Measurements from ENCODE around the gene SRGAP1.

The SRGAP1 gene

DNA sequence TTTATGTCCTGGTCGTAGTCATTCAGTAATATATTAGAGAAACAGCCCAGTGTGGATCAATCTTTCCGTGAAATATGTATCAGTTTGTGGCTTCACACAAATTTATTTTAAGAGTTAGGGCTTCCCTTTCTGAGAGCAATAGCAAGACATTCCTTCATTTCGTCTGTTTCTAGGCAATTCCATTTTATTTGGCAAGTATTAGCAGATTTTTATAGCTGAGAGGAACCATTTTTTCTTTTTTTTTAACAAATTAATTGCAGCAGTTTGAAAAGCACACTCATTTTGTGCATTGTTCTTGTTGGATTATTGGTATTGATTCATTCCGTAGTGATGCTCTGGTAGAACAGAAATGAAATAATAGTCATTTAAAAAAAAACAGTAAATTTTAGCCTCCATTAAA is 132.9 kb downstream of the SRGAP1 start:
- DNase-seq = no peak

DNA sequence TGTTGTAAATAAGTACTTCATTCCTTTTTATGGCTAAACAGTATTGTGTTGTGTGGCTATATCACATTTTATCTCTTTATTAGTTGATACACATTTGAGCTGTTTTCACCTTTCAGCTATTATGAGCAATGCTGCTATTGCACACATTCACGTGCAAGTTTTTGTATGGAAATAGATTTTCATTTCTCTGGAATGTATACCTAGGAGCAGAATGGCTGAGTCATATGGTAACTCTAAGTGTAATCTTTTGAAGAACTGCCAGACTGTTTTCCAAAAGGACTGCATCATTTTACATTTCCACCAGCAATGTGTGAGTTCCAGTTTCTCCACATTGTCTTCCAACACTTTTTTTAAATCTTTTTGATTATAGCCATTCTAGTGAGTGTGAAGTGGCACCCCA is 134.0 kb downstream of the SRGAP1 start:
- no peak for DNase-seq

DNA sequence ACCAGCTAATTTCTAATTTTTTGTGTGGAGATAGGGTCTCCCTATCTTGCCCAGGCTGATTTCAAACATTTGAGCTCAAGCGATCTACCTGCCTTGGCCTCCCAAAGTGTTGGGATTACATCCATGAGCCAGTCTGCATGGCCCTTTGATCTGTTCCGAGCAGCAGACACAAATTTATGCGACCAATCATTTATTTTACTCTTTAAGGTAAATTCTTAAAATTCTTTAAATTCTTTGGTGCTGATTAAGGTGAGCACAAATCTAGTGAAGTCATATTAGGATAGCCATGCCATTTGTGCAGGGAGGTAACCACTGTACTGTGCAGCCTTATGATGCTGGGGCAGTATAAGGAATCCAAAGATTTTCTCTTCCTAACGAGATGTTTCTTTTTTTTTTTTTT is 135.7 kb downstream of the SRGAP1 start:
- DNase-seq = no peak

DNA sequence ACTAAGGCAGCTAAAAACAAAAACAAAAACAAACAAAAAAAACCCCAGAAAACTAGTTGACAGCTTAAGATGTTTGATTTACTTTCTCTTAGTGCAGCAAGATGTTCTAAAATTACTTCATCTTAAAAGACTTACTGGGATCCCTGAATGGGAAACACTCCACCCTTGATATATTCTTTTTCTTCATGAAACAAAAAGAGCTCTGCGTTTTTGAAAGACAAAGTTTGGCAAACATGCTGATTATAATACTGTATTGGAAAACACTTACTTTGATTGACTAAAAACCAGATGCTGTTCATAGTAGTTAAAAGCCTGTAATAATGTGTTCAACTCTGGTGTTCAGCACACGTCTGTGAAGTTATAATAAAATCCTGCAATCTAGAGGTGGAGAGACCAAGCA is 136.8 kb downstream of the SRGAP1 start:
- DNase-seq = no peak

DNA sequence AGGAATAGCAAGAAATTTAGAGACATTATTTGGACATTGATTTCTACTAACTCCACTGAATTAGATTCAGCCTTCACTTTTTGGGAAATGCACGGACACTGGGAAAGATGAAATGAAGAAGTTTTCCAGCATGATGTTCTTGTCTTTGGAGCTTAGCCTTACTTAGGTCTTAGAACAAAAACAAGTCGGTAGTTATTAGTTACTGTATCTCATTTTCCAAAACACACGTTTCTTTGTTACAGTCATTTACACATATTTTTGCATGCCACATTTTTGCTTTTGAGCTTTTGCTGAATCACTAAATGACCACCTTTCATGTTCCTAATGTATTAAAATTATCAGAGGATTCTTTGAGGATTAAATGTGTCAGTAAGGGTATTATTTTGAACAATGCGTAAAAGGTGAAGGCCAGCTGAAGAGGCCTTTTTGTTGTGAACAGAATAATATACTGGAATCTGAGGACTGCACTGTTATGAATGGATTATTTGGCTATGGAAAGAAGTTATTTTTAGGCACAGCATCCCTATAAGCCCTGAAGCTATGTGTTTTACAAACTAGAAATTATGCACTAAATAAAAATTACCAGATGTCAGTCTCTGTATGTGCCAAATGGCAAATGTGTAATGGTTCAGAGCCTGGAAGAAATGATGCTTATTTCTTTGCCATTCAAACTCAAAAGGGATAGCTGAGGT is 138.2 kb downstream of the SRGAP1 start:
- DNase-seq = no peak

DNA sequence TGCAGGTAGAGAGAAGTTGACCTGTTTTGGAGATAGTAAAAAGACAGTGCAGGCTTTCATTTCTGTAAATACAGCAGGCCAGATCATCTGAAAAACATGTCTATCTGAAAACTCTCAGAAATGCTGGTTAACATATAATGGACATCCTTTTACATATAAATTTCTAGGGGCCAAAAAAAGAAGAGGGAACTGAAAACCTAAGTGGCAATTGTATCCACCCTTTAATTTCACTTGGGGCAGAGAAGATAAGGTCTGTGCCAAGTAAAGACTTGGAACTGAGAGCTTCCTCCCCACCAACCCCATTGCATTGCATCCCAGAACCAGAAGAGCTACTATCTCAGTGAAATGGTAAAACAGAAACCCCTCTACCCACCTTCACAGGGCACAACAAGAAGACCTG is 141.0 kb downstream of the SRGAP1 start:
- DNase-seq = no peak

DNA sequence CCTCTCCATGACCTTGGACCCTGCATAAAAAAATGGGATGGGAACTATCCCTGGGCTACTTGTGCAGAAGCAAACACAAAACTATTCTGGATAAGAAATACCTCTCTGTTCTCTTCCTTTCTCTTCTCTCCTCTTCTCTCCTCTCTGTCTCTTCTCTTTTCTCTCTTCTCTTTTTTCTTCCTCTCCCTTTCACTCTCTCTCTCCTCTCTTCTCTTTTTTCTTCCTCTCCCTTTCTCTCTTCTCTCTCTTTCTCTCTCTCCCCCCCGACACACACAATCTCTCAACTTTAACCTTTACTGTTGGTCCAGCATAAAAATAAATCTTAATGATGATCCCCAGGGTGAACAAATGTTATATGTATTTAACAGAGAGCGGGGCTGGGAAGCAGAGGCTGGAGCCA is 141.4 kb downstream of the SRGAP1 start:
- DNase-seq = no peak

DNA sequence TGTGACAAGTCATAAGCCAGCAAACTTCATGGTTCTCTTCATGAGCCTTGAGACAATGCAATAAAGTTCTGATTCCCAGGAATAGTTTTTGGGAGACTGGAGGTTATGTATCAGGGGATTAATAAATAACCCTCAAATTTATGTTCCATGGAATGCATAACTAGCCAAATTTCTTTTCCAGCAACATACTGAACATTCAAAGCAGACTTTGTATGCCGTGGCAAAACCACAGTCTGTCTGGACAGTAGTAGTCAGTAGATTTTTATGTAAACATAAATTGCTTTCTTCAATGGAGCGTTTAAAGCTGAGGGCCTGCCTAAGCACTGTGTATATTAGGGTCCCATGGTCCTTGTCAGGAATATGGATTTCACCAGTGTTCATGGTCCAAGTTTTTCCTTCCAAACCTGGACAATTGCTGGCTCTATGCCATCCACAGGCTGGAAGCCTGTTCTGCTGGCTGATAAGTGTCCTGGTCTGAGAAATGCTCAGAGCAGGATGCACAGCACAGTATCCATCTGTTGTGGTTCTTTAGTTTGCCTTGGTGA is 144.9 kb downstream of the SRGAP1 start:
- no peak for DNase-seq

DNA sequence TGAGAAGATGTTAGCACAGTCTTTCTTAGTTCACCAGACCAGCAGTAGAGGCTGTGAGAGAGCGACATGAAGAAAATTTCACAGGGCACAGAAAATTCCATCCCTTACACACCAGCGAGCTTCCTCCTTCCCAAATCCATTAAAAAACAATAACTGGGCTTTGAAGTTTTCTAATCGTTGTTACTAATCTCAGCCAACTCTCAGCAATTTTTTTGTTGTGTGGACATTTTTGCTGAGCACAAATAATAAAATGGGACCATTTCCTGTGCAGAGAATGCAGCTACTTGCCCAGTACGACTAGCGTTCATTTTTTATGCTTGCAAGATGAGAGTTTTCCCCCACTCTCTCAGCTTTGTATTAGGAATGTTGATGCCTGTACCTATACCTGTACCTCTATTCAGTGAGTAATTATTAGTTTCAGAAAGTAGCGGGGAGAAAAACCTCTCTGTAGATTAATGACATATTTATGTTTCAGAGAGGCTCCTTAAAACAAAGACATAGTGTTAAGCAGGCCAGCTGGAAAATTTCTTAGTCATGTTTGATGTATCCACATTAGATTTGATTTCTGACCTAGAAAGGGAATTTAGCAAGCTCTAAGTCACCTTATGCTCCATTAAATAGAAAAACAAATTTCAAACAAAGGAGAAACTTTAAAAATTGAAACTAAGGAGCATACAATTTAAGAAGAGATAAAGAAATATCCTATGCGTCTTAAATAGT is 146.5 kb downstream of the SRGAP1 start:
- DNase-seq = no peak

DNA sequence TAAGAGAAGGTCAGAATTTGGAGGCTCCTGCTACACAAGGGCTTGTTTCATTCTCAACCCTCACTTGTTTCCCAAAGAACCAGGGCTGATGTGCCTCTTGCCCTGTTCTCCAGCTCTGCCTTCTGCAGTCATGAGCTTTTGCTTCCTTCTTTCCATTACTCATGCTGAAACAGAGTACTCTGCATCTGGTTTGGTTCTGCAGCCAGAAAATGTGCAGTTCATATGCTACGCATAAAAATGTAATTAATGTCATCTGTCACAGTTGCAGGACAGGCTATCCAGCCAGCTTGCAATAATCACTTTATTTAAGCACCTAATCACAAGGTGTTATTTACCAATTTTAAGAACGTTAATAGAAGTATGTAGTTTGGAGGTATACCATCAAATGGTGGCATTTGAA is 150.2 kb downstream of the SRGAP1 start:
- DNase-seq = no peak

DNA sequence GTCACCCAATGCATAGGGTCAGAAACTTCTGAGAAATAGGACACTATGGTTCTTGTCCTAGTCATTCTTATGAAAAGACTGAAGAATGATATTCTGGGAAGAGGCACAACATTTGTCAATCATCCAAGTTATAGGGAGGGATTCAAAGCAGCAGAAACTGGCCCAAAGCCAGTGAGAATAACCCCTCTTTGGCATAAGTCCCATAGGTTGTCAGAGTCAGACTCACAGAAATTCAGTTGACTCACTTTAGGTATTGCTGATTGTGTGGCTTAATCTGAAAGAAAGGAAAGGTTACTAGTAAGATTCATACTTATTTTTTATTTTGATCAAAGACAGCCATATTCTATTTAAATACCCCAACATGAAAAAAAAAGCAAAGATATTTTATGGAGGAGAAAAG is 151.0 kb downstream of the SRGAP1 start:
- no peak for DNase-seq

DNA sequence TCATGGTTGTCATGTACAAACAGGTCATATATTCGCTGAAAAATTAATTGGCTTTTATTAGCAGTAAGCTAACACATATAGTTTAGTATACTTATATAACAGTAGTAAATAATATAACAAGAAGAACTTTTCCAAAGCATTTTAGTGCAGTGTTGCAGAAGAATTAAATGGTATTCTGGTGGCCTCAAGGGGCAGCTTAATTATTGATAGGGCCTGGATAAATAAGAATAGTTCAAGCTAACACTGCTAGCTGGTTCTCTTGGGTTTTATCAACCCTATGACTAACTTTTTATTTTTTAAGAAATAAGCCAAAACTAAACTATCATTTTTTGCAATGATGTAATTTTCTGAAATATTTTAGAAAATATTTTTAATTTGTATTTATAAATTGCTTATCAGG is 152.1 kb downstream of the SRGAP1 start:
- DNase-seq = no peak

DNA sequence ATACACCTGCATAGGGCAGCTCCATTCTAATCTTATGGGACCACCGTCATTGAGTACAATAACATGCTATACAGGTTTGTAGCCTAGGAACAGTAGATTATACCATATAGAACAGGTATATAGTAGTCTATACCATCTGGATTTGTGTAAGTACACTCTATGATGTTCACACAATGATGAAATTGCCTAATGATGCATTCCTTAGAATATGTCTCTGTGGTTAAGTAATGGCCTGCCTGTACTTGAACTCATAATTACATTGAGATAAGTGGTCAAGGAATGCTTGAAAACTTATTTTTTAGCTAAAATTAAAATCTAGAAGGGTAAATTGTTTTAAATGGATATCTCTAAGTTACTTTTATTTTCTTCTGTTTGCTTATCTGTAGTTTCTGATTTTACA is 152.7 kb downstream of the SRGAP1 start:
- no peak for DNase-seq

DNA sequence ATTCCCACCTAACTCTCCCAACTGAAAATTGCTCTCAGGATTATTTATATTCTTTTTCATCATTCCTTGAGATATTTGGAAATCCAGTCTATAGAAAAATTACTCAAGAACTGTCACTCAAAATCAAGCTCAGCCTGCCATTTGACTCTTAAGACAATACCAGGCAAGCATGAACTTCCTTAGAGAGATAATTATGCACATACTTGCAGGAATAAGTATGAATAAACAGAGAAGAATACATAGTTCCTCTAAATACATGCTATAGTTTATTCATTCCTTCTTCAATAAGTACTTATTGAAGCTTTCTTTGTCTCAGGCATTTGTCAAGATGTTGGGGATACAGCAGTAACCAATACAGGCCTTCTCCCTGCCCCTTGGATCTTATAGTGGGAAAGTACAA is 154.1 kb downstream of the SRGAP1 start:
- no peak for DNase-seq

DNA sequence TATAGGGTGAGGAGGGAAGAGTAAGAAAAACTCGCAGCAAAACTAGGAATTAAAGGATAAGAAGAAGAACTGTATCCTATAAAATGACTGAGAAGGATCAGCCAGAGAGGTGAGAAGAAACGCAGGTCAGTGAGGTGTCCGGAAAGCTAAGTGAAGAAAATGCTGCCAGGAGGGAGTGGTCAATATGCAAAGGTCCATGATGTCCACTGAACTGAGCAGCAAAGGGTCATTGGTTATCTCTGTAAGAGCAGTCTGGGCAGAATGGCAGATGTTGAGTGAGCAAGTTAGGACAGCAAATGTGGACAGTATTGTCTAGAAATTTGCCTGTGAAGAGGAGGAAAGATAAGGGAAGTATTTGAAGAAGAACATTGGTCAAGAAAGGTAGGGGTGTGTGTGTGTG is 155.4 kb downstream of the SRGAP1 start:
- no peak for DNase-seq

DNA sequence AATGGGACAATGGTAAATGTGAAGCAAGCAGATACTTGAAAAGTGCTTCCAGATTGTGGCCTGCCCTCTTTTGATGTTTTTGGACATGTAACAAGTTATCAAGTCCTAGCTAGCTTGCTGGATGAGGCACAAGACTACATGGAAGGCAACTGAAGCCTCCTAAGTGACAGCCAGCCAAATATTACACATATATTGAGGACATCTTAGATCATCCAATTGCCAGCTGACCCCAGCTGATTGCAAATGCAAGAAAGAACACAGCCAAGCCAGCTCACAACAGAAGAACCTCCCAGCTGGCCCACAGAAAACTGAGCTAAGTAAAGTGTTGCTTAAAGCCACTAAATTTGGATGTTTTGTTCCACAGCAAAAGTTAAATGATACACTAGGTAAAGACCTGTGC is 156.9 kb downstream of the SRGAP1 start:
- DNase-seq = no peak

DNA sequence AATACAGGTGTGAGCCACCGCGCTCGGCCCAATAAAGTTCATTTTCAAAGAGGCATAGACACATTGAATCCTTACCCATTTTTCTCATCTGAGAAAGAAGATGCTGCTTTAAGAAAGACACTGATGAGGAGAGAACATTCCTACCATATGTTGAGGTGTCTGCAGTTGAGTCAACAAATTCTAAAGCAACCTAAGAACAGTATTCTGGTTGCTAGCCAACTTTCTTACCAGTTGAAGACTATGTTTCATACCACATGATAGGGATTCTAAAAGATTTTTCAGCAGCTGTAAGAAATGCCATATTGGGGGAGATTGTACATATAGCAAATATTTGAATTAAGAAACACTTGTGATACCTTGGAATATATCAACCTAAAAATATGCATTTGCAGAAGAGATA is 160.1 kb downstream of the SRGAP1 start:
- DNase-seq = no peak

DNA sequence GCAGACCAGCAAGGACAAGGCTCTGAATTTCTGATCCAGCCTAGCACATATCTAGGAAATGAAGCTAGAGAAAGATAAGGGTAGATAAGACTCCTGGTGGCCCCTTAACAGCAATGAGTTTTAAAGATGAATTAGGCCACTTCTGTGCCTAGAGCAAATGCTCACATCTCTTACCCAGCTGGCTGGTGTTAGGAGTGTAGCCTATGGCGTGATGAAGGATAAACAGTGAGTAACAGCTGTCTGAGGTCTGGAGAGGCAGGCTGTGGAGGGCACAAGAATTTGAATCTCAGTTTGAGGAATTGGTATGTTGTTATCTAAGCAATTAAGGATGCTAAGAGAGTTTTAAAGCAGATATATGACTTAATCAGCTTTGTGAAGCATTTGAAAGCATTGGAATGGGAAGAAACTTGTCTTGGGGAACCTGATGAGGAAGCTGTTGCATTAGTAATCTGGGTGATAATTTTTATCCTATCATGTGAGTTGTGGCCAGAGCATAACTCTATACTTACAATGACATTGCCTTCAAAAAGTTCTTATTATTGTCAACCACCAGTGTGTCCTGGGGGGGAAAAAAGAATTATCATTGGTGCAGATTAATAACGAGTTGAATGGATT is 161.8 kb downstream of the SRGAP1 start:
- no peak for DNase-seq

DNA sequence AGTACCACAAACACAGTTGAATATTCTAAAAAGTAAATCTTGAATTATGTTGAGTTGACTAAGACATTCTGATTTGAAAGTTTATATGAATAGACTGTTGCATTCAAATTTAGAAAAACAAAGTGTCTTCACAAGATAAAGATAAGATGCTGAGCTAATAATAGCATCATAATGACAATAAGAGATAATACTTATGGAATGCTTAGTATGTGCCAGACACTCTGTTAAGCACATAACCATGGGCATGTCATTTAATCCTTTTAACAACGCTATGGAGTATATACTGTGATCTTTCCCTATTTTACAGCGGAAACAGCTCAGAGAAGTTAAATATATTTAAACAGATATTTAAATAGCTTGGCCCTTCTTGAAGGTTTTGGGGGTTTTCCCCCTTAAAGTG is 163.4 kb downstream of the SRGAP1 start:
- no peak for DNase-seq

DNA sequence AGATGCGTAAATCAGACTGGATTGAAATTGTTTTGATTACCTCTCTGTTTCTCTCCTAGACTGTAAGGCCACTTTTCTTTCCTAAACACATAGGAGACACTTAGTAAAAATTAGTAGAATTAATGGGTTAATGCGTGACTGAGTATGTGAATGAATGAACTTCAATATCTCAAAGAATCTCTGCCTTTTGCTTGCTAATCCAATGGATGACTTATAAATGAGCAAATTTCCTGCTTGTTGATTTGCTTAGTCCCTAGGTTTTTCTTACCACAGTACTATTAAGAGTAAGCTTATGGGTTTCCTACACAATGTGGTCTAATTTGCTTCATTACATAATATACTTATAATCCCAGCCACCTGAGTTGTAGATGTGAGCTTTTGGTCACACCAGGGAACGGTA is 164.1 kb downstream of the SRGAP1 start:
- no peak for DNase-seq

DNA sequence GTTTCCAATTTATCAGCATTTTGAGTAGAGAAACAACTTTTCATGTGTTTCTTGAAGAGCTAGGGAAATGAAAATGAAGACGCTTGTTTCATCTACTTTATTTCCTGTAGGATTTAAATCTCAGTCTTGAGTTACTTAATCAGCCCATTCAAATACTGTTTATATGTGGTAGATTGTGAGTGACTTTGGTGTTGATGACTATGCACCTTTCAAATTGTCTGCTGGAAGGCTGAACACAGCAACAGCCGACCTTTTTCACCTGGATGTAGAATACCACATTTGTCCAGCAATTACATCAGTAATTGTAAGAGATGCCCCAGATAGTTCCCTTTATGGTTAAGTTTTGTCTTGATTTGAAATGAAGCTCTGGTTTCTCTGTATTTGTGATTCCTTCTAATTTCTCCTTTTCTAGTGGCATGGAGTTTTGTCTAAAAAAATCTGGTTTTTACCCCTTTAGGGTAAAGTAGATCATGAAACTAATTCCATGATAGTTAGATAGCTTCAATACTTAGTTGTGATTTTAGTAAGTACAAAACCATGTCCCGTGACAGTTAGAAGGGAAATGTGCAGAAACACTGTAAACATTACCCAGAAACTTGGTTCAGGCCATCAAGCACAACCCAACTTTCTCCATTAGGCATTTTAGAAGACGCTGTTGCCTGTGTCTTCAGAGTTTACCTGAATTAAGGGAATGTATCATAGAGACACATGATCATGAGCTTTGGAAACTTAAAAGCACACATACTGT is 165.0 kb downstream of the SRGAP1 start:
- no peak for DNase-seq

DNA sequence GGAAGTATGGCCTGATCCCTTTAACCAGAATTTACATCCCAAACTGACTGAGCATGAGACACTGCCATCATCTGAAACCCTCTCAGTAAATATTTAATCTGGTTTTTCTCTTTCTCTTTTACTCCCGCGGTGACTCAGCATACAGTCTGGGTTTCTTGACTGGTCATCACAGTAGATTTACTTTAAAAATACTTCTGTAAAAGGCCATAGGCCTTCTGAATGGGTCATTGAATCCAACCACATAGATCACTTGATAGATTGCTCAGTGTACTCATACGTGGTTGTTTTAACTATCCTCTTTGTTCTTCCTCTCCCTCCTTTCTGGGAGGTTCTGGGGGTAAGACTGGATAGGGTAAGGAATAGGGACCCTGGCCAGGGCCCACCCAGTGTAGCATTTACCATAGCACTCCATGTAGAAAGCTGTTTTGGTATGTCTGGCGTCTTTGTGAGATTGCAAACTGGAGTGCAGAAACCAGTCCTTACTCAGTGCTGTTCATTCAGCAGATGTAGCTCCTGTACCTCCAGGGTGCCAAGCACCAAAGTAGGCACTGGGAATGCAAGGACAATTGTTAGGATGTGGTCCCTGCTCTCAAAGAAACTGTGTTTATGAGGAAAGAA is 165.7 kb downstream of the SRGAP1 start:
- no peak for DNase-seq

DNA sequence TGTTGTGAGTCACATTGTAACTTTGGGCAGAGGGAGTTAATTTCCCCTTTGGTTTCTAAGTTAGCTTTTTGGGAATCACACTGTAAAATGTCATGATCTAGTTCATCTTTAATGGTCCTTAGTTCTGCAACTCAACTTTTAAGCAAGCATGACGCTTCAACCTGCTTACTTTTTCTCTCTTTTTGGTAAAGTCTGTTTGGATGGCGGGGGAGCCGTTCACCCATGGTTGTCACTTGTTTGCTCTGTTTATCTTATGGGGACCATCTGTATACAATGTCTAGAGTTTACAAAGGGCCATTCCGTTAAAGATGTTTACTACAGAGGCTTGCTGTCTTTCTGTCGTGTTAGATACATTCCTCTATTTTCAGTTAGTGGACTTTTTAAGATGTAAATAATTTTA is 172.0 kb downstream of the SRGAP1 start:
- DNase-seq = no peak
